H9 (cell line): ENCODE data around the gene SLC48A1. TPM values are rescaled to one million over a fixed set of nuclear protein-coding genes. Genes with fewer than 3 reads are reported as not detected.

Source experiments
- DNase-seq: peaks from one replicate; pipeline ENCODE4 v3.0.0-alpha.2; 2017
- H2AFZ ChIP-seq: one replicate; pipeline ENCODE4 v1.6.1; 2013; ENCODE audit warnings: mild to moderate bottlenecking, low read length, control low read depth, moderate library complexity
- H2AK5ac ChIP-seq: 2 replicates; pipeline ENCODE4 v1.6.1; 2013; ENCODE audit warnings: low read length, control low read depth, mixed read lengths; ENCODE audit not compliant: insufficient read length
- H2BK120ac ChIP-seq: one replicate; pipeline ENCODE4 v1.6.1; 2013; ENCODE audit warnings: low read depth, mild to moderate bottlenecking, low read length, control low read depth, inconsistent platforms; ENCODE audit not compliant: poor library complexity, severe bottlenecking
- H2BK12ac ChIP-seq: 2 replicates; pipeline ENCODE4 v1.6.1; 2013; ENCODE audit warnings: low read length, control low read depth, mixed read lengths, low read depth; ENCODE audit not compliant: insufficient read length
- H2BK15ac ChIP-seq: 2 replicates; pipeline ENCODE4 v1.6.1; 2013; ENCODE audit warnings: low read depth, low read length, control low read depth
- H2BK20ac ChIP-seq: one replicate; pipeline ENCODE4 v1.6.1; 2013; ENCODE audit warnings: low read depth, mild to moderate bottlenecking, low read length, control low read depth, inconsistent platforms; ENCODE audit not compliant: poor library complexity, severe bottlenecking
- H2BK5ac ChIP-seq: 2 replicates; pipeline ENCODE4 v1.6.1; 2013; ENCODE audit warnings: low read length, control low read depth, mixed read lengths; ENCODE audit not compliant: insufficient read length
- H3K14ac ChIP-seq: 2 replicates; pipeline ENCODE4 v1.6.1; 2013; ENCODE audit warnings: low read length, control low read depth; ENCODE audit not compliant: insufficient read depth
- H3K18ac ChIP-seq: 2 replicates; pipeline ENCODE4 v1.6.1; 2013; ENCODE audit warnings: low read depth, mild to moderate bottlenecking, mixed read lengths, low read length, control low read depth; ENCODE audit not compliant: insufficient read length
- H3K23ac ChIP-seq: 2 replicates; pipeline ENCODE4 v1.6.1; 2013; ENCODE audit warnings: low read length, control low read depth, mixed read lengths, low read depth; ENCODE audit not compliant: insufficient read length
- H3K23me2 ChIP-seq: 2 replicates; pipeline ENCODE4 v1.6.1; 2013; ENCODE audit warnings: low read depth, mild to moderate bottlenecking, mixed read lengths, low read length, control low read depth; ENCODE audit not compliant: insufficient read length, poor library complexity, severe bottlenecking
- H3K27ac ChIP-seq: 2 replicates; pipeline ENCODE4 v1.5.1; 2013; ENCODE audit warnings: low read length, control low read depth, mixed read lengths, low read depth; ENCODE audit not compliant: insufficient read length
- H3K27me3 ChIP-seq: 2 replicates; pipeline ENCODE4 v1.6.1; 2013; ENCODE audit warnings: low read length, control low read depth, inconsistent platforms; ENCODE audit not compliant: insufficient read depth
- H3K4ac ChIP-seq: 2 replicates; pipeline ENCODE4 v1.6.1; 2013; ENCODE audit warnings: low read depth, mild to moderate bottlenecking, control low read depth, inconsistent platforms, low read length, moderate library complexity
- H3K4me1 ChIP-seq: 2 replicates; pipeline ENCODE4 v1.6.1; 2013; ENCODE audit warnings: low read length, control low read depth, inconsistent platforms; ENCODE audit not compliant: insufficient read depth
- H3K4me2 ChIP-seq: 2 replicates; pipeline ENCODE4 v1.6.1; 2013; ENCODE audit warnings: low read length, control low read depth, mixed read lengths; ENCODE audit not compliant: insufficient read length, insufficient read depth
- H3K56ac ChIP-seq: 2 replicates; pipeline ENCODE4 v1.6.1; 2013; ENCODE audit warnings: low read depth, mild to moderate bottlenecking, mixed read lengths, low read length, control low read depth; ENCODE audit not compliant: insufficient read length
- H3K79me1 ChIP-seq: 2 replicates; pipeline ENCODE4 v1.6.1; 2013; ENCODE audit warnings: low read depth, mild to moderate bottlenecking, moderate library complexity, low read length, control low read depth, inconsistent platforms; ENCODE audit not compliant: insufficient read depth, poor library complexity, severe bottlenecking
- H3K79me2 ChIP-seq: 2 replicates; pipeline ENCODE4 v1.6.1; 2013; ENCODE audit warnings: low read length, control low read depth, inconsistent platforms; ENCODE audit not compliant: insufficient read depth
- H3K9ac ChIP-seq: 2 replicates; pipeline ENCODE4 v1.6.1; 2013; ENCODE audit warnings: low read length, control low read depth, mixed read lengths; ENCODE audit not compliant: insufficient read length; ENCODE audit errors: extremely low read depth
- H3K9me3 ChIP-seq: one replicate; pipeline ENCODE4 v1.6.1; 2013; ENCODE audit warnings: low read depth, low read length, inconsistent platforms; ENCODE audit not compliant: control insufficient read depth
- H3T11ph ChIP-seq: one replicate; pipeline ENCODE4 v1.6.1; 2013; ENCODE audit warnings: mild to moderate bottlenecking, low read length, control low read depth, inconsistent platforms
- H4K20me1 ChIP-seq: one replicate; pipeline ENCODE4 v1.6.1; 2013; ENCODE audit not compliant: control insufficient read depth, insufficient read length, insufficient read depth
- H4K5ac ChIP-seq: 2 replicates; pipeline ENCODE4 v1.6.1; 2013; ENCODE audit warnings: low read depth, mild to moderate bottlenecking, mixed read lengths, low read length, control low read depth; ENCODE audit not compliant: insufficient read length
- H4K8ac ChIP-seq: replicated peaks from 2 replicates; pipeline ENCODE4 v1.6.1; 2013; ENCODE audit warnings: low read length, control low read depth, mixed read lengths, low read depth; ENCODE audit not compliant: insufficient read length
- H4K91ac ChIP-seq: 2 replicates; pipeline ENCODE4 v1.6.1; 2013; ENCODE audit warnings: low read depth, mild to moderate bottlenecking, moderate library complexity, mixed read lengths, low read length, control low read depth; ENCODE audit not compliant: insufficient read length
- H3K27ac Mint-ChIP-seq, 3 experiments: 2 replicates in 2 of 3; 3 replicates in 1 of 3; pipeline ENCODE4 v1.8.0; 2020 to 2021; ENCODE audit warnings: mixed read lengths in 3 of 3, mild to moderate bottlenecking in 1 of 3, moderate library complexity in 1 of 3
- H3K27me3 Mint-ChIP-seq: 2 replicates; pipeline ENCODE4 v1.8.0; 2021; ENCODE audit warnings: low read depth, mild to moderate bottlenecking, moderate library complexity, mixed read lengths
- H3K36me3 Mint-ChIP-seq, 3 experiments: 2 replicates in 2 of 3; 3 replicates in 1 of 3; pipeline ENCODE4 v1.8.0; 2020 to 2021; ENCODE audit warnings: low read depth in 3 of 3, mixed read lengths in 3 of 3; ENCODE audit not compliant: insufficient read depth in 1 of 3
- H3K4me1 Mint-ChIP-seq, 2 experiments: 2 replicates each; pipeline ENCODE4 v1.8.0; 2020; ENCODE audit warnings: mixed read lengths in 2 of 2
- H3K4me3 Mint-ChIP-seq, 2 experiments: 2 replicates in 1 of 2; 3 replicates in 1 of 2; pipeline ENCODE4 v1.8.0; 2020 to 2021; ENCODE audit warnings: mild to moderate bottlenecking in 2 of 2, mixed read lengths in 2 of 2, moderate library complexity in 1 of 2
- H3K9me3 Mint-ChIP-seq, 2 experiments: 2 replicates in 1 of 2; 3 replicates in 1 of 2; pipeline ENCODE4 v1.8.0; 2020; ENCODE audit warnings: mild to moderate bottlenecking in 2 of 2, mixed read lengths in 2 of 2, moderate library complexity in 1 of 2
- CTCF ChIP-seq: fragments of 200-600 bp; sonication (generic); conservative IDR thresholded peaks from 3 replicates; pipeline ENCODE4 v1.8.0; 2021; ENCODE audit warnings: antibody characterized with exemption, mild to moderate bottlenecking
- WGBS: extraction: QIAGEN DNeasy Blood & Tissue Kit; methylation state at CpG from one replicate; pipeline ENCODE4 v1.1.7; 2013; ENCODE audit warnings: missing lambda C conversion rate, low lambda C conversion rate, mixed read lengths; ENCODE audit not compliant: insufficient read length; ENCODE audit errors: extremely low coverage; 5-methylcytosine and 5-hydroxymethylcytosine counted together
- total RNA-seq: library from RNA; stranded (reverse); gene quantifications from 2 replicates; pipeline ENCODE4 v1.2.1, GENCODE V29; 2021

SLC48A1 gene
- total RNA-seq, 1 experiment from 2014 or later: 10.6 TPM

GRCh38 chr12:47736877-47737676 lies 36.0 kb upstream of the SLC48A1 start:
- H3K4me1 Mint-ChIP-seq: peaks cover 21 to 37% of the 10 kb centered on the region in 2 experiments

More at GRCh38 chr12:47736877-47737676, 36.0 kb upstream of the SLC48A1 start:
- Histone ChIP-seq H2BK120ac (no peak overlapping the region), H2BK5ac (no peak overlapping the region), H2AK5ac (no peak overlapping the region), H3K27ac (no peak overlapping the region), H3K23me2 (no peaks in the 10 kb centered on the region), H4K5ac (no peak overlapping the region), H4K20me1 (no peaks in the 10 kb centered on the region), H3K9ac (no peak overlapping the region), H3K14ac (no peak overlapping the region; the same call in 1 of the 2 replicates), H2BK15ac (no peak overlapping the region), H3K4ac (no peak overlapping the region), H3K79me1 (no peaks in the 10 kb centered on the region), H3K4me2 (no peak overlapping the region), H3K23ac (no peak overlapping the region), H2BK12ac (no peak overlapping the region), H4K8ac (no peak overlapping the region), H3K56ac (no peak overlapping the region), H3K18ac (no peak overlapping the region), H3K9me3 (no peaks in the 10 kb centered on the region), H3K4me1 (peaks cover 3% of the 10 kb centered on the region; the same call in 1 of the 2 replicates), H3T11ph (no peak overlapping the region), H3K27me3 (no peaks in the 10 kb centered on the region), H3K79me2 (no peaks in the 10 kb centered on the region), H2AFZ (no peak overlapping the region), H2BK20ac (no peak overlapping the region), H4K91ac (no peak overlapping the region)
- WGBS: no CpG with 5 or more reads among the region's 19 CpGs
- H3K27me3 Mint-ChIP-seq: peaks cover 5% of the 10 kb centered on the region
- no peaks in the 10 kb centered on the region for H3K9me3 Mint-ChIP-seq
- H3K4me3 Mint-ChIP-seq: no peak overlapping the region; a peak in 1 of 5 replicates
- no peak overlapping the region for H3K27ac Mint-ChIP-seq
- no peaks in the 10 kb centered on the region; a peak in 1 of 7 replicates for H3K36me3 Mint-ChIP-seq
- DNase-seq: peak; percentile 36
- TF ChIP-seq CTCF: no peak
